OCI-LY7 (cell line): ENCODE results near the gene TBC1D9B. TPM values are rescaled to one million over a fixed set of nuclear protein-coding genes. Genes with fewer than 3 reads are reported as not detected.

Experiments used
- BruUV-seq: library from RNA; stranded (reverse); fragments of 400-500 nt; replicated peaks from 2 replicates; lab custom pipeline; 2021; lab: Mats Ljungman, UMichigan
- CTCF ChIA-PET: fragments of 300-600 bp; sonication (Branson Sonifier 250); formaldehyde crosslinking; loops from one replicate; lab custom pipeline; 2022; ENCODE audit warnings: antibody characterized with exemption; ENCODE audit not compliant: unreplicated experiment; lab: Charles Lee
- POLR2A ChIA-PET: fragments of 300-600 bp; sonication (Branson Sonifier 250); formaldehyde crosslinking; loops from one replicate; lab custom pipeline; 2022; ENCODE audit warnings: antibody characterized with exemption; lab: Charles Lee
- DNase-seq: peaks from one replicate; pipeline ENCODE4 v3.0.0-alpha.2; 2015; ENCODE audit warnings: low spot score
- H2AFZ ChIP-seq: fragments of 200-600 bp; sonication (generic), shearing (Covaris generic); 2 replicates; pipeline ENCODE4 v1.6.1; 2014; ENCODE audit warnings: mild to moderate bottlenecking, antibody characterized with exemption, low read length, moderate library complexity
- H3K27ac ChIP-seq: fragments of 200-600 bp; sonication (generic); 2 replicates; pipeline ENCODE4 v1.5.1; 2014; ENCODE audit warnings: mixed run types, low read depth, mild to moderate bottlenecking, moderate library complexity, low read length, inconsistent platforms; ENCODE audit not compliant: poor library complexity, severe bottlenecking
- H3K36me3 ChIP-seq: fragments of 200-600 bp; sonication (generic); 2 replicates; pipeline ENCODE4 v1.6.1; 2014; ENCODE audit warnings: mild to moderate bottlenecking, antibody characterized with exemption, low read length, moderate library complexity, mixed read lengths; ENCODE audit not compliant: insufficient read depth
- H3K4me1 ChIP-seq: fragments of 200-600 bp; sonication (generic); 2 replicates; pipeline ENCODE4 v1.5.1; 2014; ENCODE audit warnings: mild to moderate bottlenecking, low read length; ENCODE audit not compliant: insufficient read depth, poor library complexity, severe bottlenecking
- H3K4me2 ChIP-seq: fragments of 200-600 bp; sonication (generic); 2 replicates; pipeline ENCODE4 v1.6.1; 2014; ENCODE audit warnings: mild to moderate bottlenecking, low read length
- H3K4me3 ChIP-seq: fragments of 200-600 bp; sonication (generic); 2 replicates; pipeline ENCODE4 v1.5.1; 2014; ENCODE audit warnings: mild to moderate bottlenecking, low read depth, low read length; ENCODE audit not compliant: poor library complexity, severe bottlenecking
- H3K79me2 ChIP-seq: fragments of 200-600 bp; sonication (generic); 2 replicates; pipeline ENCODE4 v1.6.1; 2016; ENCODE audit warnings: low read depth, mild to moderate bottlenecking, low read length, moderate library complexity, mixed read lengths; ENCODE audit not compliant: insufficient read depth
- H3K9me2 ChIP-seq: fragments of 200-600 bp; sonication (generic); 2 replicates; pipeline ENCODE4 v1.6.1; 2016; ENCODE audit warnings: mild to moderate bottlenecking, low read length, mixed read lengths; ENCODE audit not compliant: insufficient read depth
- H3K9me3 ChIP-seq: fragments of 200-600 bp; sonication (generic); 2 replicates; pipeline ENCODE4 v1.6.1; 2014; ENCODE audit warnings: mild to moderate bottlenecking, mixed run types, low read length, mixed read lengths
- H4K20me1 ChIP-seq: fragments of 200-600 bp; sonication (generic); 2 replicates; pipeline ENCODE4 v1.6.1; 2014; ENCODE audit warnings: mild to moderate bottlenecking, antibody characterized with exemption, low read length, moderate library complexity, mixed read lengths; ENCODE audit not compliant: insufficient read depth
- CTCF ChIP-seq: fragments of 200-600 bp; sonication (generic); conservative IDR thresholded peaks from 2 replicates; pipeline ENCODE4 v1.5.1; 2014; ENCODE audit warnings: mild to moderate bottlenecking, antibody characterized with exemption, low read length, moderate library complexity, mixed read lengths
- EZH2phosphoT487 ChIP-seq: fragments of 200-600 bp; sonication (generic); IDR thresholded peaks from 2 replicates; pipeline ENCODE4 v1.6.1; 2018; ENCODE audit warnings: low read depth, borderline replicate concordance, mild to moderate bottlenecking, mixed run types, antibody characterized with exemption, low read length, moderate library complexity, mixed read lengths
- intact Hi-C: fragments of 100-400 bp; cut with micrococcal nuclease; formaldehyde crosslinking; loops from one replicate; pipeline ENCODE4 v1.10.0; 2022; ENCODE audit not compliant: unreplicated experiment
- total RNA-seq, 2 experiments: library from RNA; depleted of rRNA in 1 of 2; stranded (reverse); fragments of >200 nt in 1 of 2; shearing (Covaris generic) in 1 of 2; gene quantifications; 2 replicates each; pipeline ENCODE4 v1.2.3, GENCODE V29; 2014 to 2022

TBC1D9B gene
- total RNA-seq, 2 experiments from 2014 or later: 52.2 to 106 TPM

- no peak overlapping the region for H2AFZ ChIP-seq
- ChIA-PET CTCF (no interaction called here), POLR2A (no interaction called here)
- BruUV-seq: no TSS peak
- DNase-seq: no peak
- peaks cover 23% of the 10 kb centered on the region for H3K4me1 ChIP-seq
- peaks cover 62% of the 10 kb centered on the region for H3K36me3 ChIP-seq
- H3K9me3 ChIP-seq: no peaks in the 10 kb centered on the region
- peaks cover 4% of the 10 kb centered on the region; the same call in 1 of the 2 replicates for H4K20me1 ChIP-seq
- H3K4me2 ChIP-seq: no peak overlapping the region
- H3K79me2 ChIP-seq: peaks cover 22% of the 10 kb centered on the region; the same call in 1 of the 2 replicates
- intact Hi-C loops: loop anchor here (10.0 kb wide), 1 partner anchor 671 kb away; the partner anchor contains the start of gene CNOT6
- no peaks in the 10 kb centered on the region for H3K9me2 ChIP-seq
- H3K27ac ChIP-seq: no peak overlapping the region
- TF ChIP-seq CTCF (no peak), EZH2phosphoT487 (no peak)
- no peak overlapping the region for H3K4me3 ChIP-seq
Measured at GRCh38 chr5:179823937-179824744, 83.6 kb downstream of the TBC1D9B start.

DNA sequence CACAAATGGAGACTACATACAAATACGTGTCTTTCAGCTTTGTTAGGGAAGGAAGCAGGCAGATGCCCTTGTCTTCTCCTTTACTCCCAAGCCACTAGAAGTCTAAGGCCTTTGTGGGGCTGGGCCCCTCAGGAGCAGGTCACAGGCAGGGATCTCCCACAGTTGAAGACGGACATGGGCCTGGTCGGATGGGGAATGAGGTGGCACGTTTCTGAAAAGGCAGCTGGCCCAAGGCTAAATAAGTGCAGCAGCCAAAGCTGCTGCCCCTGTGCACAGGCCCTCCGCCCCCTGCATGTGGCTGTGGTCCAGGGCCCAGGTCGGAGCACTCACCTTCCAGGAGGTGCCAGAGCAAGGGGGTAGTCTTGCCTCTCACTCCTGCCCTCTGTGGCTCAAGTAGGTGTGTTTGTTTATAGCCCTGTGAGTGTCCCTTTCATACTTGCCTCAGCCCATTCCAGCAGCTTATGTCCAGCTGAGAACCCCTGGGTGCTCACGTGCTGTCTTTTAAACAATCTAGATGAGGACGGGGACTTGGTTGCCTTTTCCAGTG is 85.2 kb downstream of the TBC1D9B start:
- Histone ChIP-seq H3K36me3 (peaks cover 47% of the 10 kb centered on the region), H3K9me2 (no peaks in the 10 kb centered on the region), H2AFZ (no peak overlapping the region), H4K20me1 (peaks cover 4% of the 10 kb centered on the region; the same call in 1 of the 2 replicates), H3K9me3 (no peaks in the 10 kb centered on the region), H3K4me3 (peak overlapping the region; percentile 99), H3K79me2 (peaks cover 22% of the 10 kb centered on the region; the same call in 1 of the 2 replicates), H3K4me1 (peaks cover 32% of the 10 kb centered on the region), H3K4me2 (peak overlapping the region; percentile 95), H3K27ac (no peak overlapping the region)
- BruUV-seq: no TSS peak
- CTCF ChIA-PET: no interaction called here
- intact Hi-C loops: loop anchor here (10.0 kb wide), 1 partner anchor 672 kb away; the partner anchor contains the start of gene CNOT6
- no peak for DNase-seq
- TF ChIP-seq EZH2phosphoT487 (no peak), CTCF (no peak)
- POLR2A ChIA-PET: interaction anchor here (0.8 to 1.3 kb wide), 3 partner anchors 11 to 60 kb away, joined by 4 to 6 read pairs (median 5); no protein-coding TSS in a partner anchor
